Tibial nerve (tissue), 4 donors: ENCODE results near the gene AIG1. TPM values are rescaled to one million over a fixed set of nuclear protein-coding genes. Genes with fewer than 3 reads are reported as not detected.

Experiments used
- DNase-seq, 2 donors: peaks; one replicate each; pipeline ENCODE4 v3.0.0-alpha.2; 2019; ENCODE audit warnings: low spot score in 2 of 2
- H3K27ac ChIP-seq, 4 donors: fragments of 200-600 bp; sonication (generic) in 3 of 4; one replicate each; pipeline ENCODE4 v1.5.1; 2017 to 2019; ENCODE audit warnings: mild to moderate bottlenecking in 1 of 4
- H3K27me3 ChIP-seq, 2 donors: fragments of 200-600 bp; sonication (generic) in 1 of 2; one replicate each; pipeline versions ENCODE4 v1.5.1 to v1.6.0; 2017 to 2019
- H3K36me3 ChIP-seq, 3 donors: fragments of 200-600 bp; sonication (generic); one replicate each; pipeline ENCODE4 v1.5.1; 2018 to 2019
- H3K4me1 ChIP-seq, 4 donors: fragments of 200-600 bp; sonication (generic) in 3 of 4; one replicate each; pipeline ENCODE4 v1.5.1; 2017 to 2019
- H3K4me3 ChIP-seq, 4 donors: fragments of 200-600 bp; sonication (generic) in 3 of 4; one replicate each; pipeline ENCODE4 v1.5.1; 2017 to 2019; ENCODE audit warnings: mild to moderate bottlenecking in 1 of 4, moderate library complexity in 1 of 4
- H3K9me3 ChIP-seq, 4 donors: fragments of 200-600 bp; sonication (generic) in 3 of 4; one replicate each; pipeline ENCODE4 v1.5.1; 2017 to 2019
- EP300 ChIP-seq, 2 donors: sonication (generic); formaldehyde crosslinking; IDR thresholded peaks; one replicate each; pipeline ENCODE4 v1.6.1; 2017; ENCODE audit warnings: antibody characterized with exemption in 2 of 2, mild to moderate bottlenecking in 1 of 2
- POLR2A ChIP-seq, 2 donors: fragments of 450-650 bp; IDR thresholded peaks; one replicate each; pipeline ENCODE4 v1.6.1; 2017; ENCODE audit warnings: antibody characterized with exemption in 2 of 2, mild to moderate bottlenecking in 2 of 2, moderate library complexity in 2 of 2
- WGBS, 2 donors: methylation state at CpG; one replicate each; pipeline ENCODE4 v1.1.5; 2018; 5-methylcytosine and 5-hydroxymethylcytosine counted together
- total RNA-seq, 4 donors: library from RNA; depleted of rRNA; stranded (reverse); fragments of >200 nt; gene quantifications; one replicate each; pipeline ENCODE4 v1.1.0, GENCODE V29; 2016
- TF ChIP-seq, protein P1 (sequence below), 5 experiments: fragments of 200-600 bp in 3 of 5; fragments of 450-650 bp in 2 of 5; sonication (generic) in 3 of 5; IDR thresholded peaks; one replicate each; pipeline ENCODE4 v1.5.1; 2016 to 2019; ENCODE audit warnings: antibody characterized with exemption in 5 of 5, mild to moderate bottlenecking in 3 of 5, moderate library complexity in 2 of 5

Gene AIG1
- total RNA-seq, 4 donors from 2014 or later = 18.2 to 23.9 (median 22.2) TPM

- Histone ChIP-seq H3K27ac (no peak overlapping the region), H3K4me1 (peaks cover 0 to 15% (median 0%) of the 10 kb centered on the region in 4 donors), H3K4me3 (no peak overlapping the region), H3K9me3 (no peaks in the 10 kb centered on the region), H3K36me3 (no peaks in the 10 kb centered on the region), H3K27me3 (no peaks in the 10 kb centered on the region)
- TF ChIP-seq EP300 (IDR thresholded peaks at IDR 0.05) = no peak
- TF ChIP-seq POLR2A (IDR thresholded peaks at IDR 0.05) = no peak
- TF ChIP-seq, protein P1, sequence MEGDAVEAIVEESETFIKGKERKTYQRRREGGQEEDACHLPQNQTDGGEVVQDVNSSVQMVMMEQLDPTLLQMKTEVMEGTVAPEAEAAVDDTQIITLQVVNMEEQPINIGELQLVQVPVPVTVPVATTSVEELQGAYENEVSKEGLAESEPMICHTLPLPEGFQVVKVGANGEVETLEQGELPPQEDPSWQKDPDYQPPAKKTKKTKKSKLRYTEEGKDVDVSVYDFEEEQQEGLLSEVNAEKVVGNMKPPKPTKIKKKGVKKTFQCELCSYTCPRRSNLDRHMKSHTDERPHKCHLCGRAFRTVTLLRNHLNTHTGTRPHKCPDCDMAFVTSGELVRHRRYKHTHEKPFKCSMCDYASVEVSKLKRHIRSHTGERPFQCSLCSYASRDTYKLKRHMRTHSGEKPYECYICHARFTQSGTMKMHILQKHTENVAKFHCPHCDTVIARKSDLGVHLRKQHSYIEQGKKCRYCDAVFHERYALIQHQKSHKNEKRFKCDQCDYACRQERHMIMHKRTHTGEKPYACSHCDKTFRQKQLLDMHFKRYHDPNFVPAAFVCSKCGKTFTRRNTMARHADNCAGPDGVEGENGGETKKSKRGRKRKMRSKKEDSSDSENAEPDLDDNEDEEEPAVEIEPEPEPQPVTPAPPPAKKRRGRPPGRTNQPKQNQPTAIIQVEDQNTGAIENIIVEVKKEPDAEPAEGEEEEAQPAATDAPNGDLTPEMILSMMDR (IDR thresholded peaks at IDR 0.05) = no peak
- whole genome bisulfite sequencing, 2 donors = 62 to 87% methylated on average over 2 of the region's 2 CpGs
- no peak for DNase-seq
These were observed 96.4 kb downstream of the AIG1 start for GRCh38 chr6:143157131-143157530.

- Histone ChIP-seq H3K27ac (no peak overlapping the region), H3K27me3 (no peaks in the 10 kb centered on the region), H3K4me3 (no peak overlapping the region), H3K36me3 (no peaks in the 10 kb centered on the region), H3K4me1 (peaks cover 0 to 15% (median 0%) of the 10 kb centered on the region in 4 donors), H3K9me3 (no peaks in the 10 kb centered on the region)
- 35 to 38% methylated on average over 3 of the region's 3 CpGs for WGBS, 2 donors
- TF ChIP-seq EP300 (IDR thresholded peaks at IDR 0.05) = no peak
- no peak for TF ChIP-seq POLR2A (IDR thresholded peaks at IDR 0.05)
- TF ChIP-seq, protein P1 (IDR thresholded peaks at IDR 0.05) = no peak
- DNase-seq = no peak
These were observed 97.5 kb downstream of the AIG1 start for GRCh38 chr6:143158113-143158581.

- H3K4me3 ChIP-seq = no peak overlapping the region
- TF ChIP-seq POLR2A (IDR thresholded peaks at IDR 0.05) (no peak), EP300 (IDR thresholded peaks at IDR 0.05) (no peak)
- TF ChIP-seq, protein P1 (IDR thresholded peaks at IDR 0.05) = no peak
- no peaks in the 10 kb centered on the region for H3K36me3 ChIP-seq
- peaks cover 0 to 15% (median 0%) of the 10 kb centered on the region in 4 donors for H3K4me1 ChIP-seq
- DNase-seq = no peak
- 78 to 80% methylated on average over 1 of the region's 1 CpG for WGBS, 2 donors
- no peak overlapping the region for H3K27ac ChIP-seq
- no peaks in the 10 kb centered on the region for H3K27me3 ChIP-seq
- H3K9me3 ChIP-seq = no peaks in the 10 kb centered on the region
These were observed 98.3 kb downstream of the AIG1 start for GRCh38 chr6:143159001-143159400.

GRCh38 chr6:143160015-143160414 lies 99.3 kb downstream of the AIG1 start:
- Histone ChIP-seq H3K36me3 (no peaks in the 10 kb centered on the region), H3K4me3 (no peak overlapping the region), H3K9me3 (no peaks in the 10 kb centered on the region), H3K4me1 (peaks cover 0 to 15% (median 0%) of the 10 kb centered on the region in 4 donors), H3K27ac (no peak overlapping the region), H3K27me3 (no peaks in the 10 kb centered on the region)
- 55 to 69% methylated on average over 1 of the region's 1 CpG for WGBS, 2 donors
- DNase-seq = no peak
- TF ChIP-seq EP300 (IDR thresholded peaks at IDR 0.05) = no peak
- no peak for TF ChIP-seq POLR2A (IDR thresholded peaks at IDR 0.05)
- TF ChIP-seq, protein P1 (IDR thresholded peaks at IDR 0.05) = no peak

DNA sequence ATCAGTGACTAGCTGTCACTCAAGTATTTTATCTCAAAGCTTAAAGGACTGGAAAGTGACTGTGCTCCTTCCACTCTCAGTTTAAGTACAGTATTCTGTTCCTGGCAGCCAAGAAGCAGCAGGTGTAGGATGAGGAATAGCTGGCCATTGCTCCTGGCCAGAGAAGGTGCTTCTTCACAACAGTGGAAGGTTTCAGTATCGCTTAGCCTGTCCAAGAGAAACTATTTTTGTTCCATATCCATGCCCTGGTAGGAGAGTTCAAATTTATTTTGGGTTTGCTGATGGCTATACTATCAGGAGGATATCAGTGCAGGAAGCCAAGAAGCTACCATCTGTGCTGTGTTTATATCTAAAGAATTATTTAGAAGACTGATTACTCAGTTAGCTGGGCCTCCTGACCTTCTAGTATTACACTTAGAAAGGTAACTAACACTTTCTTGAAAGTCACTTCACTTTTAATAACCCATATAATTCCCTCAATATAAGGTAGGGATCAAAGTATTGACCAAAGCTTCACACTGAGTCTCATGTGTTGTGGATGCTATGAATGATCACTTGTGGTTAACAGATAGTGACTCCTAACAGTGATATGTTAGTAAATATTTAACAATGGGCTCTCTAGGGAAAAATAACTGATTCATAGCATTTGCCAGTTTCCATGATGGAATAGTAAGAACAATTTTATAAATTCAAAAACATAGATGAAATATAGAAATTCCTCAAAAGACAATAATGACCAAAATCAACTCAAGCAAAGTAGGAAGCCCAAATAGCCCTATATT lies 99.9 kb downstream of the AIG1 start:
- DNase-seq = no peak

More for the DNA sequence above, 99.9 kb downstream of the AIG1 start:
- 75 to 100% methylated on average over 1 of the region's 1 CpG for WGBS, 2 donors
- TF ChIP-seq POLR2A (IDR thresholded peaks at IDR 0.05) (no peak), EP300 (IDR thresholded peaks at IDR 0.05) (no peak)
- TF ChIP-seq, protein P1 (IDR thresholded peaks at IDR 0.05) = no peak
- Histone ChIP-seq H3K4me3 (no peak overlapping the region), H3K9me3 (no peaks in the 10 kb centered on the region), H3K4me1 (peaks cover 0 to 15% (median 0%) of the 10 kb centered on the region in 4 donors), H3K27ac (no peak overlapping the region), H3K27me3 (no peaks in the 10 kb centered on the region), H3K36me3 (no peaks in the 10 kb centered on the region)
